H1 (cell line): Measurements from ENCODE around the gene CENATAC. TPM values are rescaled to one million over a fixed set of nuclear protein-coding genes. Genes with fewer than 3 reads are reported as not detected.

Experiments used
- CHD1 ChIP-seq: IDR thresholded peaks from 2 replicates; pipeline ENCODE4 v1.6.1; 2012; ENCODE audit warnings: low read depth, low read length, improper control_type of control experiment
- GTF2F1 ChIP-seq: IDR thresholded peaks from 2 replicates; pipeline ENCODE4 v1.6.1; 2012; ENCODE audit warnings: low read depth, low read length, improper control_type of control experiment, borderline replicate concordance
- polyA plus RNA-seq, 7 experiments: library from polyadenylated mRNA; depleted of rRNA in 3 of 7; stranded (reverse) in 5 of 7; unstranded in 2 of 7; fragments of >200 nt in 5 of 7; fragments of 200-250 nt in 2 of 7; gene quantifications; 1 replicate in 5 of 7; 2 replicates in 1 of 7; 4 replicates in 1 of 7; pipeline versions ENCODE4 v1.2.1 to v1.2.3, GENCODE V29; 2011 to 2013; ENCODE audit warnings: missing spikeins in 2 of 7, mixed read lengths in 2 of 7
- total RNA-seq: library from RNA; stranded (reverse); fragmentation: NEBNext Ultra II Directional; extraction: Animal tissue kit (Norgen Biotek cat#: 25700); gene quantifications from 2 replicates; pipeline ENCODE4 v1.2.1, GENCODE V29; 2021

CENATAC gene
- total and polyA plus RNA-seq, 2 of the 8 experiments (the other 6 are each of a cell fraction or from before 2014, with no cell fraction given), result 22.7 to 36.4 TPM

GRCh38 chr11:119047205-119047604 lies 49.3 kb downstream of the CENATAC start (continued):
- no peak for TF ChIP-seq CHD1
- no peak for TF ChIP-seq GTF2F1
